H9 (cell line): ENCODE data around the gene TBC1D19. TPM values are rescaled to one million over a fixed set of nuclear protein-coding genes. Genes with fewer than 3 reads are reported as not detected.

Source experiments
- DNase-seq: peaks from one replicate; pipeline ENCODE4 v3.0.0-alpha.2; 2017
- H2AFZ ChIP-seq: one replicate; pipeline ENCODE4 v1.6.1; 2013; ENCODE audit warnings: mild to moderate bottlenecking, low read length, control low read depth, moderate library complexity
- H2AK5ac ChIP-seq: 2 replicates; pipeline ENCODE4 v1.6.1; 2013; ENCODE audit warnings: low read length, control low read depth, mixed read lengths; ENCODE audit not compliant: insufficient read length
- H2BK120ac ChIP-seq: one replicate; pipeline ENCODE4 v1.6.1; 2013; ENCODE audit warnings: low read depth, mild to moderate bottlenecking, low read length, control low read depth, inconsistent platforms; ENCODE audit not compliant: poor library complexity, severe bottlenecking
- H2BK12ac ChIP-seq: 2 replicates; pipeline ENCODE4 v1.6.1; 2013; ENCODE audit warnings: low read length, control low read depth, mixed read lengths, low read depth; ENCODE audit not compliant: insufficient read length
- H2BK15ac ChIP-seq: 2 replicates; pipeline ENCODE4 v1.6.1; 2013; ENCODE audit warnings: low read depth, low read length, control low read depth
- H2BK20ac ChIP-seq: one replicate; pipeline ENCODE4 v1.6.1; 2013; ENCODE audit warnings: low read depth, mild to moderate bottlenecking, low read length, control low read depth, inconsistent platforms; ENCODE audit not compliant: poor library complexity, severe bottlenecking
- H2BK5ac ChIP-seq: 2 replicates; pipeline ENCODE4 v1.6.1; 2013; ENCODE audit warnings: low read length, control low read depth, mixed read lengths; ENCODE audit not compliant: insufficient read length
- H3K14ac ChIP-seq: 2 replicates; pipeline ENCODE4 v1.6.1; 2013; ENCODE audit warnings: low read length, control low read depth; ENCODE audit not compliant: insufficient read depth
- H3K18ac ChIP-seq: 2 replicates; pipeline ENCODE4 v1.6.1; 2013; ENCODE audit warnings: low read depth, mild to moderate bottlenecking, mixed read lengths, low read length, control low read depth; ENCODE audit not compliant: insufficient read length
- H3K23ac ChIP-seq: 2 replicates; pipeline ENCODE4 v1.6.1; 2013; ENCODE audit warnings: low read length, control low read depth, mixed read lengths, low read depth; ENCODE audit not compliant: insufficient read length
- H3K23me2 ChIP-seq: 2 replicates; pipeline ENCODE4 v1.6.1; 2013; ENCODE audit warnings: low read depth, mild to moderate bottlenecking, mixed read lengths, low read length, control low read depth; ENCODE audit not compliant: insufficient read length, poor library complexity, severe bottlenecking
- H3K27ac ChIP-seq: 2 replicates; pipeline ENCODE4 v1.5.1; 2013; ENCODE audit warnings: low read length, control low read depth, mixed read lengths, low read depth; ENCODE audit not compliant: insufficient read length
- H3K27me3 ChIP-seq: 2 replicates; pipeline ENCODE4 v1.6.1; 2013; ENCODE audit warnings: low read length, control low read depth, inconsistent platforms; ENCODE audit not compliant: insufficient read depth
- H3K4ac ChIP-seq: 2 replicates; pipeline ENCODE4 v1.6.1; 2013; ENCODE audit warnings: low read depth, mild to moderate bottlenecking, control low read depth, inconsistent platforms, low read length, moderate library complexity
- H3K4me1 ChIP-seq: 2 replicates; pipeline ENCODE4 v1.6.1; 2013; ENCODE audit warnings: low read length, control low read depth, inconsistent platforms; ENCODE audit not compliant: insufficient read depth
- H3K4me2 ChIP-seq: 2 replicates; pipeline ENCODE4 v1.6.1; 2013; ENCODE audit warnings: low read length, control low read depth, mixed read lengths; ENCODE audit not compliant: insufficient read length, insufficient read depth
- H3K56ac ChIP-seq: 2 replicates; pipeline ENCODE4 v1.6.1; 2013; ENCODE audit warnings: low read depth, mild to moderate bottlenecking, mixed read lengths, low read length, control low read depth; ENCODE audit not compliant: insufficient read length
- H3K79me1 ChIP-seq: 2 replicates; pipeline ENCODE4 v1.6.1; 2013; ENCODE audit warnings: low read depth, mild to moderate bottlenecking, moderate library complexity, low read length, control low read depth, inconsistent platforms; ENCODE audit not compliant: insufficient read depth, poor library complexity, severe bottlenecking
- H3K79me2 ChIP-seq: 2 replicates; pipeline ENCODE4 v1.6.1; 2013; ENCODE audit warnings: low read length, control low read depth, inconsistent platforms; ENCODE audit not compliant: insufficient read depth
- H3K9ac ChIP-seq: 2 replicates; pipeline ENCODE4 v1.6.1; 2013; ENCODE audit warnings: low read length, control low read depth, mixed read lengths; ENCODE audit not compliant: insufficient read length; ENCODE audit errors: extremely low read depth
- H3K9me3 ChIP-seq: one replicate; pipeline ENCODE4 v1.6.1; 2013; ENCODE audit warnings: low read depth, low read length, inconsistent platforms; ENCODE audit not compliant: control insufficient read depth
- H3T11ph ChIP-seq: one replicate; pipeline ENCODE4 v1.6.1; 2013; ENCODE audit warnings: mild to moderate bottlenecking, low read length, control low read depth, inconsistent platforms
- H4K20me1 ChIP-seq: one replicate; pipeline ENCODE4 v1.6.1; 2013; ENCODE audit not compliant: control insufficient read depth, insufficient read length, insufficient read depth
- H4K5ac ChIP-seq: 2 replicates; pipeline ENCODE4 v1.6.1; 2013; ENCODE audit warnings: low read depth, mild to moderate bottlenecking, mixed read lengths, low read length, control low read depth; ENCODE audit not compliant: insufficient read length
- H4K8ac ChIP-seq: replicated peaks from 2 replicates; pipeline ENCODE4 v1.6.1; 2013; ENCODE audit warnings: low read length, control low read depth, mixed read lengths, low read depth; ENCODE audit not compliant: insufficient read length
- H4K91ac ChIP-seq: 2 replicates; pipeline ENCODE4 v1.6.1; 2013; ENCODE audit warnings: low read depth, mild to moderate bottlenecking, moderate library complexity, mixed read lengths, low read length, control low read depth; ENCODE audit not compliant: insufficient read length
- H3K27ac Mint-ChIP-seq, 3 experiments: 2 replicates in 2 of 3; 3 replicates in 1 of 3; pipeline ENCODE4 v1.8.0; 2020 to 2021; ENCODE audit warnings: mixed read lengths in 3 of 3, mild to moderate bottlenecking in 1 of 3, moderate library complexity in 1 of 3
- H3K27me3 Mint-ChIP-seq: 2 replicates; pipeline ENCODE4 v1.8.0; 2021; ENCODE audit warnings: low read depth, mild to moderate bottlenecking, moderate library complexity, mixed read lengths
- H3K36me3 Mint-ChIP-seq, 3 experiments: 2 replicates in 2 of 3; 3 replicates in 1 of 3; pipeline ENCODE4 v1.8.0; 2020 to 2021; ENCODE audit warnings: low read depth in 3 of 3, mixed read lengths in 3 of 3; ENCODE audit not compliant: insufficient read depth in 1 of 3
- H3K4me1 Mint-ChIP-seq, 2 experiments: 2 replicates each; pipeline ENCODE4 v1.8.0; 2020; ENCODE audit warnings: mixed read lengths in 2 of 2
- H3K4me3 Mint-ChIP-seq, 2 experiments: 2 replicates in 1 of 2; 3 replicates in 1 of 2; pipeline ENCODE4 v1.8.0; 2020 to 2021; ENCODE audit warnings: mild to moderate bottlenecking in 2 of 2, mixed read lengths in 2 of 2, moderate library complexity in 1 of 2
- H3K9me3 Mint-ChIP-seq, 2 experiments: 2 replicates in 1 of 2; 3 replicates in 1 of 2; pipeline ENCODE4 v1.8.0; 2020; ENCODE audit warnings: mild to moderate bottlenecking in 2 of 2, mixed read lengths in 2 of 2, moderate library complexity in 1 of 2
- WGBS: extraction: QIAGEN DNeasy Blood & Tissue Kit; methylation state at CpG from one replicate; pipeline ENCODE4 v1.1.7; 2013; ENCODE audit warnings: missing lambda C conversion rate, low lambda C conversion rate, mixed read lengths; ENCODE audit not compliant: insufficient read length; ENCODE audit errors: extremely low coverage; 5-methylcytosine and 5-hydroxymethylcytosine counted together
- total RNA-seq: library from RNA; stranded (reverse); gene quantifications from 2 replicates; pipeline ENCODE4 v1.2.1, GENCODE V29; 2021
- TF ChIP-seq, protein P1 (sequence below): fragments of 200-600 bp; sonication (generic); conservative IDR thresholded peaks from 3 replicates; pipeline ENCODE4 v1.8.0; 2021; ENCODE audit warnings: antibody characterized with exemption, mild to moderate bottlenecking

The TBC1D19 gene
- total RNA-seq, 1 experiment from 2014 or later: 3.2 TPM

GRCh38 chr4:26803211-26803861, 219.5 kb downstream of the TBC1D19 start:
- no peak overlapping the region for H3K4me2 ChIP-seq
- H4K91ac ChIP-seq: no peak overlapping the region
- H3K79me1 ChIP-seq: no peaks in the 10 kb centered on the region
- no peak overlapping the region for H2AK5ac ChIP-seq
- H3K27me3 ChIP-seq: no peaks in the 10 kb centered on the region
- peaks cover 0 to 3% of the 10 kb centered on the region in 2 experiments; a peak in 1 of 5 replicates for H3K9me3 Mint-ChIP-seq
- no peaks in the 10 kb centered on the region for H3K79me2 ChIP-seq
- H3K4me1 ChIP-seq: no peaks in the 10 kb centered on the region
- no peak overlapping the region for H2BK15ac ChIP-seq
- H3K4me3 Mint-ChIP-seq: no peak overlapping the region
- H2BK5ac ChIP-seq: no peak overlapping the region
- no peaks in the 10 kb centered on the region for H4K20me1 ChIP-seq
- TF ChIP-seq, protein P1, sequence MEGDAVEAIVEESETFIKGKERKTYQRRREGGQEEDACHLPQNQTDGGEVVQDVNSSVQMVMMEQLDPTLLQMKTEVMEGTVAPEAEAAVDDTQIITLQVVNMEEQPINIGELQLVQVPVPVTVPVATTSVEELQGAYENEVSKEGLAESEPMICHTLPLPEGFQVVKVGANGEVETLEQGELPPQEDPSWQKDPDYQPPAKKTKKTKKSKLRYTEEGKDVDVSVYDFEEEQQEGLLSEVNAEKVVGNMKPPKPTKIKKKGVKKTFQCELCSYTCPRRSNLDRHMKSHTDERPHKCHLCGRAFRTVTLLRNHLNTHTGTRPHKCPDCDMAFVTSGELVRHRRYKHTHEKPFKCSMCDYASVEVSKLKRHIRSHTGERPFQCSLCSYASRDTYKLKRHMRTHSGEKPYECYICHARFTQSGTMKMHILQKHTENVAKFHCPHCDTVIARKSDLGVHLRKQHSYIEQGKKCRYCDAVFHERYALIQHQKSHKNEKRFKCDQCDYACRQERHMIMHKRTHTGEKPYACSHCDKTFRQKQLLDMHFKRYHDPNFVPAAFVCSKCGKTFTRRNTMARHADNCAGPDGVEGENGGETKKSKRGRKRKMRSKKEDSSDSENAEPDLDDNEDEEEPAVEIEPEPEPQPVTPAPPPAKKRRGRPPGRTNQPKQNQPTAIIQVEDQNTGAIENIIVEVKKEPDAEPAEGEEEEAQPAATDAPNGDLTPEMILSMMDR: no peak
- WGBS: no CpG with 5 or more reads among the region's 9 CpGs
- no peak overlapping the region for H4K8ac ChIP-seq
- H3K23ac ChIP-seq: no peak overlapping the region
- no peak overlapping the region for H3K18ac ChIP-seq
- H2AFZ ChIP-seq: peak overlapping the region; percentile 51
- H3K27ac Mint-ChIP-seq: peak overlapping the region in 2 of 3 experiments; percentile 69 to 90; a peak in 5 of 7 replicates
- H3K4me1 Mint-ChIP-seq: peaks cover 10% of the 10 kb centered on the region in 2 experiments
- H3K23me2 ChIP-seq: no peaks in the 10 kb centered on the region
- no peak overlapping the region for H2BK12ac ChIP-seq
- H2BK120ac ChIP-seq: no peak overlapping the region
- no peak overlapping the region for H3K56ac ChIP-seq
- H3K9ac ChIP-seq: no peak overlapping the region
- H4K5ac ChIP-seq: no peak overlapping the region
- no peak overlapping the region for H3K4ac ChIP-seq
- DNase-seq: peak; percentile 34
- H3K36me3 Mint-ChIP-seq: no peaks in the 10 kb centered on the region
- no peak overlapping the region for H3K27ac ChIP-seq
- no peaks in the 10 kb centered on the region for H3K27me3 Mint-ChIP-seq
- H3K9me3 ChIP-seq: no peaks in the 10 kb centered on the region
- no peak overlapping the region for H3T11ph ChIP-seq
- H2BK20ac ChIP-seq: no peak overlapping the region
- no peak overlapping the region for H3K14ac ChIP-seq
